Psoas muscle (tissue), 8 donors: ENCODE results near the gene TEKT5. TPM values are rescaled to one million over a fixed set of nuclear protein-coding genes. Genes with fewer than 3 reads are reported as not detected.
"Not testable (repeated sequence)": the region's sequence is repeated elsewhere in the genome, so short reads cannot be mapped to it uniquely, and the experiment has no call there.

ENCODE experiments used
- ATAC-seq, 4 donors: fragments of 200-7000 bp; cut with Tn5 transposase; one replicate each; pipeline ENCODE4 v1.9.1; 2020; ENCODE audit warnings: moderate library complexity in 3 of 4, mild to moderate bottlenecking in 2 of 4
- DNase-seq, 2 donors: peaks; one replicate each; pipeline ENCODE4 v3.0.0-alpha.2; 2020
- H3K27ac ChIP-seq: fragments of 200-600 bp; one replicate; pipeline ENCODE4 v1.8.0; 2022
- H3K27me3 ChIP-seq, 3 donors: fragments of 200-600 bp in 1 of 3; one replicate each; pipeline versions ENCODE4 v1.6.1 to v1.8.0; 2013 to 2022; ENCODE audit warnings: low read length in 2 of 3, mild to moderate bottlenecking in 2 of 3, moderate library complexity in 1 of 3; ENCODE audit not compliant: insufficient read depth in 3 of 3
- H3K36me3 ChIP-seq, 2 donors: fragments of 200-600 bp in 1 of 2; one replicate each; pipeline versions ENCODE4 v1.6.1 to v1.8.0; 2013 to 2022; ENCODE audit warnings: low read depth in 1 of 2, mild to moderate bottlenecking in 1 of 2, moderate library complexity in 1 of 2; ENCODE audit not compliant: insufficient read depth in 1 of 2
- H3K4me1 ChIP-seq: fragments of 200-600 bp; one replicate; pipeline ENCODE4 v1.8.0; 2022
- H3K4me3 ChIP-seq: fragments of 200-600 bp; one replicate; pipeline ENCODE4 v1.8.0; 2022; ENCODE audit warnings: mild to moderate bottlenecking
- H3K9me3 ChIP-seq: fragments of 200-600 bp; one replicate; pipeline ENCODE4 v1.8.0; 2022
- CTCF ChIP-seq: fragments of 200-600 bp; IDR thresholded peaks from one replicate; pipeline ENCODE4 v1.8.0; 2022; ENCODE audit warnings: antibody characterized with exemption
- WGBS, 3 donors: extraction: QIAGEN DNeasy Blood & Tissue Kit; methylation state at CpG; one replicate each; pipeline versions ENCODE4 v1.1.6 to v1.1.7; 2013; 5-methylcytosine and 5-hydroxymethylcytosine counted together
- intact Hi-C, 2 donors: fragments of 100-400 bp; cut with DNase I; formaldehyde crosslinking; loops; one replicate each; pipeline versions ENCODE4 v1.11.0 to v1.14.2; 2022
- polyA plus RNA-seq, 3 donors: library from polyadenylated mRNA; stranded (reverse); fragments of 200-250 nt; gene quantifications; one replicate each; pipeline ENCODE4 v1.2.3, GENCODE V29; 2013
- total RNA-seq, 4 donors: library from RNA; stranded (reverse); fragmentation: NEBNext Ultra II Directional in 2 of 4; extraction: Animal tissue kit (Norgen Biotek cat#: 25700) in 2 of 4; gene quantifications; one replicate each; pipeline versions ENCODE4 v1.2.1 to v1.2.4, GENCODE V29; 2021 to 2023
- donor health status: healthy with polysubstance abuse.
- donor health status: DM: no; HTN: no; CAD: no; lungs with moderate emphysema.
- donor health status: Bipolar disorder and iron deficiency.
- donor health status: healthy.
- donor health status: DM: yes; HTN: yes; CAD: no.
- donor health status: DM: no; HTN: no; CAD: no.
- donor health status: DM: no; HTN: no; CAD: no.
- donor health status: DM: yes; HTN: yes; CAD: no.

Gene TEKT5
- total and polyA plus RNA-seq, 7 donors, result not detected

DNA sequence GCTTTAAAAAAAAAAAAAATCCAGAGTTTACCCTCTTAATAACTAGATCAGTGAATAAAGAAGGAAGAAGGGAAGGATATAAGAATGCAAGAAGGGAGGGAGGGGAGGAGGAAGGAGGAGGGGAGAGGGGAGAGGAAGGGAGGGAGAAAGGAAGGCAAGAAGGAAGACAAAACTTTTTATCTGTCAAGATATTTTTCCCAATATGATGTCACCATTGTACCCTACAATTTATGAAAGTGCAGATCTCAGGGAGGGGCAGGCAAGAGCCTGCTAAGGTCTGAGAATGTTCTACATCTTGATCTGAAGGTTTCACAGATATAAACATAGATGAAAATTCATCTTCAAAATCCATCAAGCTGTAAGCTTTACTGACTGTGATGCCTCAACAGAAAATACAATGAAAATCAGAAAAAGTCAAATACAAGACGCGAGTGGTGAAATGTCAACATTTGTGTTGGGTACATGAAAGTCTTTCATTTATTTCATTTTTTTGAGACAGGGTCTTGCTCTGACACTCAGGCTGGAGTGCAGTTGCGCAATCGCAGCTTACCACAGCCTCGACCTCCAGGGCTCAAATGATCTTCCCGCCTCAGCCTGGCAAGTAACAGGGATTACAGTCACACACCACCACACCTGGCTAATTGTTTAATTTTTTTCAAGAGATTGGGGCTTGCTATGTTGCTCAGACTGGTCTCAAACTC is 57.2 kb downstream of the TEKT5 start:
- intact Hi-C loops, result no loop called here
- DNase-seq (no peak), ATAC-seq (no peak)
- Histone ChIP-seq H3K9me3 (peaks cover 8% of the 10 kb centered on the region), H3K27ac (no peak overlapping the region), H3K27me3 (peaks cover 0 to 2% (median 0%) of the 10 kb centered on the region in 3 donors), H3K4me1 (no peaks in the 10 kb centered on the region), H3K36me3 (no peaks in the 10 kb centered on the region), H3K4me3 (no peak overlapping the region)
- TF ChIP-seq CTCF, result no peak
- 57 to 76% (median 60%) methylated on average over 6 of the region's 6 CpGs for WGBS, 3 donors

GRCh38 chr16:10635365-10636021 is 59.2 kb downstream of the TEKT5 start:
- no peak for DNase-seq
- ATAC-seq, result no peak
- TF ChIP-seq CTCF, result no peak
- H3K27ac ChIP-seq, result no peak overlapping the region
- intact Hi-C loops, result no loop called here
- H3K9me3 ChIP-seq, result peaks cover 4% of the 10 kb centered on the region
- H3K27me3 ChIP-seq, result peaks cover 0 to 8% (median 2%) of the 10 kb centered on the region in 3 donors
- H3K4me3 ChIP-seq, result no peak overlapping the region
- no peaks in the 10 kb centered on the region for H3K36me3 ChIP-seq
- no peaks in the 10 kb centered on the region for H3K4me1 ChIP-seq
- WGBS, 3 donors, result 87 to 93% (median 91%) methylated on average over 12 of the region's 12 CpGs

DNA sequence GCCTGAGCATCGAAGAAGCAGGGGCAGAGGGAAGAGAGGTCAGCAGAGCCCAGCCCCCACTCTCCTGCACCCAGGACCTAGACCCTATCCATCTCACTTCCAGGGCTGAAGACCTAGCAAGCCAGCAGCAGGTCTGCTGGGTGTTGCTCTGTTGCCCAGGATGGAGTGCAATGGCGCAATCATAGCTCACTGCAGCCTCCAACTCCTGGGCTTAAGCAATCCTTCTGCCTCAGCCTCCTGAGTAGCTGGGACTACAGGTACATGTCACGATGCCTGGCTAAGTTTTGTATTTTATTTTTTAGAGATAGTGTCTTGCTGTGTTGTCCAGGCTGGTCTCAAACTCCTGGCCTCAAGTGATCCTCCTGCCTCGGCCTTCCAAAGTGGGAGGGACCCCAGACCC is 61.3 kb downstream of the TEKT5 start:
- H3K9me3 ChIP-seq, H3K36me3 ChIP-seq, intact Hi-C loops, H3K4me1 ChIP-seq, DNase-seq, H3K4me3 ChIP-seq, ATAC-seq, H3K27ac ChIP-seq: not testable (repeated sequence)
- WGBS, 3 donors, result 80 to 88% (median 85%) methylated on average over 4 of the region's 4 CpGs
- peaks cover 0 to 10% (median 2%) of the 10 kb centered on the region in 3 donors for H3K27me3 ChIP-seq

DNA sequence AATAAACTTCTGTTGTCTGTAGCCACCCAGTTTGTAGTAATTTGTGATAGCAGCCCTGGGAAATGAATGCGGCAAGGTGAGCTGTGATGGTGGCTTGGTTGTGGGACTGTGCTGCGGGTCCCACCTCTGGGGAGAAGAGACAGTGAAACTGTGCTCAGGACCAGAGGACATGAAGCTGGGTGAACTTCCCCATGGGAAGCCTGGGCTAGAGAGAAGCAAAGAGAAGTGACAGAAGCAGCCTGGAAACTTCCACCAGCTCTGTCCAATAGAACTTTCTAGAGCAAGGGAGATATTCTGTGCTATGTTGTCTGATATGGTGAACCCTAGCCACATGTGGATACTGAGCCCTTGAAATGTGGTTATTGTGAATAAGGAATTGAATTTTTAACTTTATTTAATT is 62.8 kb downstream of the TEKT5 start:
- no peaks in the 10 kb centered on the region for H3K9me3 ChIP-seq

More for the DNA sequence above, 62.8 kb downstream of the TEKT5 start:
- Histone ChIP-seq H3K4me3 (no peak overlapping the region), H3K4me1 (no peaks in the 10 kb centered on the region), H3K27ac (no peak overlapping the region), H3K36me3 (no peaks in the 10 kb centered on the region), H3K27me3 (peaks cover 0 to 10% (median 2%) of the 10 kb centered on the region in 3 donors)
- TF ChIP-seq CTCF, result no peak
- DNase-seq (no peak), ATAC-seq (no peak)
- WGBS, 3 donors, result 88 to 98% (median 94%) methylated on average over 2 of the region's 2 CpGs
- intact Hi-C loops, result no loop called here
